GM12892 (cell line): ENCODE measurements around the gene CD109.

Experiments used
- POLR2A ChIP-seq: IDR thresholded peaks from 2 replicates; pipeline ENCODE4 v1.6.1; 2011; ENCODE audit warnings: low read depth, low read length, control low read depth
- POLR2AphosphoS5 ChIP-seq: IDR thresholded peaks from 2 replicates; pipeline ENCODE4 v1.6.1; 2011; ENCODE audit warnings: low read depth, low read length, control low read depth
- TAF1 ChIP-seq: IDR thresholded peaks from 2 replicates; pipeline ENCODE4 v1.6.1; 2011; ENCODE audit warnings: low read depth, mild to moderate bottlenecking, control low read depth, low read length, borderline replicate concordance

GRCh38 chr6:73699676-73700459, 3.9 kb downstream of the CD109 start:
- no peak for TF ChIP-seq POLR2A
- no peak for TF ChIP-seq POLR2AphosphoS5
- TF ChIP-seq TAF1, result no peak
